SK-N-SH (cell line): ENCODE data around the gene MRPS6. TPM values are rescaled to one million over a fixed set of nuclear protein-coding genes. Genes with fewer than 3 reads are reported as not detected.

Experiments used
- CTCF ChIA-PET: fragments of 300-600, 350-600 bp; formaldehyde crosslinking; extraction: SDS; loops from one replicate; lab custom pipeline; 2021; lab: Yijun Ruan, JAX
- POLR2A ChIA-PET: fragments of 350-600 bp; sonication (Branson Sonifier 250); formaldehyde crosslinking; extraction: SDS; loops from one replicate; lab custom pipeline; 2020; ENCODE audit warnings: antibody characterized with exemption, inconsistent platforms; lab: Yijun Ruan, JAX
- DNase-seq: peaks from one replicate; pipeline ENCODE4 v3.0.0; 2012
- H2AFZ ChIP-seq: fragments of 200-600 bp; sonication (generic); 2 replicates; pipeline ENCODE4 v1.8.1; 2016; ENCODE audit warnings: antibody characterized with exemption, mild to moderate bottlenecking, low read depth
- H3F3A ChIP-seq: fragments of 200-600 bp; sonication (generic); replicated peaks from 2 replicates; pipeline ENCODE3; 2016; ENCODE audit warnings: antibody characterized with exemption, mild to moderate bottlenecking; ENCODE audit not compliant: insufficient read depth
- H3K27ac ChIP-seq, 2 experiments: fragments of 200-500 bp in 1 of 2; fragments of 200-600 bp in 1 of 2; sonication (Bioruptor generic) in 1 of 2; sonication (generic), shearing (Covaris generic) in 1 of 2; 2 replicates each; pipeline versions ENCODE4 v1.5.1 to v1.6.1; 2014 to 2016; ENCODE audit warnings: low read depth in 2 of 2, inconsistent platforms in 1 of 2, low read length in 1 of 2, mild to moderate bottlenecking in 1 of 2, mixed read lengths in 1 of 2
- H3K27me3 ChIP-seq: fragments of 200-600 bp; sonication (generic), shearing (Covaris generic); 2 replicates; pipeline ENCODE4 v1.6.1; 2016; ENCODE audit warnings: mixed run types; ENCODE audit not compliant: insufficient read depth
- H3K36me3 ChIP-seq, 2 experiments: fragments of 200-500 bp in 1 of 2; fragments of 200-600 bp in 1 of 2; sonication (Bioruptor generic) in 1 of 2; sonication (generic) in 1 of 2; replicated peaks in 1 of 2; 2 replicates each; pipeline versions ENCODE3 to v1.5.1; 2014 to 2016; ENCODE audit warnings: low read length in 1 of 2, mild to moderate bottlenecking in 1 of 2; ENCODE audit not compliant: insufficient read depth in 2 of 2, control insufficient read depth in 1 of 2
- H3K4me1 ChIP-seq, 2 experiments: fragments of 200-500 bp in 1 of 2; fragments of 200-600 bp in 1 of 2; sonication (Bioruptor generic) in 1 of 2; sonication (generic), shearing (Covaris generic) in 1 of 2; 2 replicates each; pipeline versions ENCODE4 v1.5.1 to v1.6.1; 2014 to 2016; ENCODE audit warnings: low read depth in 1 of 2, low read length in 1 of 2, mixed run types in 1 of 2; ENCODE audit not compliant: insufficient read depth in 2 of 2, control insufficient read depth in 1 of 2
- H3K4me2 ChIP-seq: fragments of 200-600 bp; sonication (generic), shearing (Covaris generic); 2 replicates; pipeline ENCODE4 v1.6.1; 2017; ENCODE audit warnings: mixed run types
- H3K4me3 ChIP-seq, 2 experiments: fragments of 200-500 bp in 1 of 2; fragments of 200-600 bp in 1 of 2; sonication (Bioruptor generic) in 1 of 2; sonication (generic), shearing (Covaris generic) in 1 of 2; 2 replicates each; pipeline versions ENCODE4 v1.5.1 to v1.8.1; 2014 to 2016; ENCODE audit warnings: low read depth in 2 of 2, inconsistent platforms in 1 of 2, low read length in 1 of 2, mild to moderate bottlenecking in 1 of 2, mixed read lengths in 1 of 2, moderate library complexity in 1 of 2
- H3K79me2 ChIP-seq: fragments of 200-600 bp; sonication (generic); 2 replicates; pipeline ENCODE4 v1.8.1; 2017; ENCODE audit warnings: mild to moderate bottlenecking; ENCODE audit not compliant: insufficient read depth
- H3K9ac ChIP-seq: fragments of 200-600 bp; sonication (generic); 2 replicates; pipeline ENCODE4 v1.6.1; 2017; ENCODE audit warnings: mixed run types
- H3K9me2 ChIP-seq: fragments of 200-600 bp; sonication (generic); 2 replicates; pipeline ENCODE4 v1.6.1; 2017; ENCODE audit warnings: mixed run types
- H3K9me3 ChIP-seq: fragments of 200-600 bp; sonication (generic); 2 replicates; pipeline ENCODE4 v1.6.1; 2017; ENCODE audit warnings: mixed run types, mild to moderate bottlenecking, moderate library complexity
- H4K20me1 ChIP-seq: fragments of 200-600 bp; sonication (generic); 2 replicates; pipeline ENCODE4 v1.6.1; 2017; ENCODE audit warnings: mild to moderate bottlenecking, mixed run types; ENCODE audit not compliant: insufficient read depth
- CHD2 ChIP-seq: fragments of 150-350 bp; IDR thresholded peaks from 2 replicates; pipeline ENCODE4 v1.6.1; 2018; ENCODE audit warnings: low read length; ENCODE audit not compliant: partially characterized antibody
- CTCF ChIP-seq: fragments of 200-600 bp; sonication (generic); IDR thresholded peaks from 2 replicates; pipeline ENCODE4 v1.6.1; 2017; ENCODE audit warnings: antibody characterized with exemption, mild to moderate bottlenecking, moderate library complexity
- EP300 ChIP-seq, 2 experiments: IDR thresholded peaks; 2 replicates each; pipeline versions ENCODE4 v1.4.0 to v1.6.1; 2012; ENCODE audit warnings: borderline replicate concordance in 1 of 2, low read depth in 1 of 2, low read length in 1 of 2
- FOSL2 ChIP-seq: IDR thresholded peaks from 2 replicates; pipeline ENCODE4 v1.4.0; 2012; ENCODE audit warnings: low read depth, mild to moderate bottlenecking, moderate library complexity, borderline replicate concordance
- FOXJ3 ChIP-seq: sonication (generic); formaldehyde crosslinking; IDR thresholded peaks from 2 replicates; pipeline ENCODE4 v1.5.1; 2020; ENCODE audit warnings: mild to moderate bottlenecking, missing genetic modification reagents
- FOXM1 ChIP-seq: IDR thresholded peaks from 2 replicates; pipeline ENCODE4 v1.4.0; 2012; ENCODE audit warnings: low read depth, mild to moderate bottlenecking
- IRF3 ChIP-seq: fragments of 150-350 bp; IDR thresholded peaks from 2 replicates; pipeline ENCODE4 v1.6.1; 2016; ENCODE audit warnings: mild to moderate bottlenecking, low read depth, low read length
- JUND ChIP-seq: IDR thresholded peaks from 2 replicates; pipeline ENCODE4 v1.4.0; 2012
- NRF1 ChIP-seq: IDR thresholded peaks from 2 replicates; pipeline ENCODE4 v1.6.1; 2012; ENCODE audit warnings: low read depth, mild to moderate bottlenecking, low read length
- PBX3 ChIP-seq: IDR thresholded peaks from 2 replicates; pipeline ENCODE4; 2012
- RAD21 ChIP-seq: IDR thresholded peaks from 2 replicates; pipeline ENCODE4 v1.6.1; 2012; ENCODE audit warnings: mild to moderate bottlenecking, low read length
- REST ChIP-seq: IDR thresholded peaks from 2 replicates; pipeline ENCODE4 v1.6.1; 2012; ENCODE audit warnings: mild to moderate bottlenecking, low read depth, low read length, moderate library complexity
- RFX5 ChIP-seq: IDR thresholded peaks from 2 replicates; pipeline ENCODE4 v1.6.1; 2012; ENCODE audit warnings: mild to moderate bottlenecking, improper control_type of control experiment, low read length
- SIN3A ChIP-seq: IDR thresholded peaks from 2 replicates; pipeline ENCODE4 v1.6.1; 2012; ENCODE audit warnings: low read depth, mild to moderate bottlenecking, low read length, moderate library complexity, borderline replicate concordance
- TAF1 ChIP-seq: IDR thresholded peaks from 2 replicates; pipeline ENCODE4 v1.6.1; 2012; ENCODE audit warnings: low read depth, mild to moderate bottlenecking, low read length, moderate library complexity, borderline replicate concordance
- USF1 ChIP-seq: IDR thresholded peaks from 2 replicates; pipeline ENCODE4 v1.4.0; 2012; ENCODE audit warnings: low read depth, borderline replicate concordance
- USF2 ChIP-seq: fragments of 150-350 bp; IDR thresholded peaks from 2 replicates; pipeline ENCODE4 v1.6.1; 2017; ENCODE audit warnings: antibody characterized with exemption, low read length, low read depth, borderline replicate concordance
- YY1 ChIP-seq: IDR thresholded peaks from 2 replicates; pipeline ENCODE4 v1.4.0; 2012; ENCODE audit warnings: low read depth, mild to moderate bottlenecking
- ZBTB33 ChIP-seq: IDR thresholded peaks from 2 replicates; pipeline ENCODE4 v1.4.0; 2012; ENCODE audit warnings: low read depth, borderline replicate concordance
- WGBS: methylation state at CpG from one replicate; pipeline ENCODE4 v1.1.6; 2017; ENCODE audit warnings: low lambda C conversion rate; 5-methylcytosine and 5-hydroxymethylcytosine counted together
- polyA plus RNA-seq, 3 experiments: library from polyadenylated mRNA; depleted of rRNA; stranded (reverse); fragments of >200 nt; gene quantifications; 2 replicates each; pipeline ENCODE4 v1.2.3, GENCODE V29; 2012

Gene MRPS6
- polyA plus RNA-seq, 1 of the 3 experiments (the other 2 are of a cell fraction), result 69.2 TPM

- Histone ChIP-seq H3K27ac (no peak overlapping the region), H3F3A (peaks cover 3% of the 10 kb centered on the region), H3K4me2 (no peak overlapping the region), H3K36me3 (peaks cover 28 to 31% of the 10 kb centered on the region in 2 experiments), H3K9me3 (no peaks in the 10 kb centered on the region), H4K20me1 (peaks cover 45% of the 10 kb centered on the region), H3K9me2 (no peaks in the 10 kb centered on the region), H3K4me3 (no peak overlapping the region), H3K9ac (no peak overlapping the region), H3K27me3 (no peaks in the 10 kb centered on the region), H3K79me2 (peaks cover 88% of the 10 kb centered on the region), H3K4me1 (peaks cover 0 to 3% of the 10 kb centered on the region in 2 experiments; a peak in 3 of 4 replicates), H2AFZ (no peak overlapping the region)
- no peak for DNase-seq
- TF ChIP-seq SIN3A (no peak), CTCF (no peak), NRF1 (no peak), IRF3 (no peak), USF1 (no peak), REST (no peak), TAF1 (no peak), RFX5 (no peak), ZBTB33 (no peak), RAD21 (no peak), YY1 (no peak), FOXM1 (no peak), JUND (no peak), CHD2 (no peak), USF2 (no peak), FOXJ3 (no peak), PBX3 (no peak), FOSL2 (no peak), EP300 (IDR thresholded peaks at IDR 0.05; ENCODE audit: borderline replicate concordance in 1 of 2, low read depth in 1 of 2, low read length in 1 of 2) (no peak)
- WGBS, result 95% methylated on average over 3 of the region's 3 CpGs
- CTCF ChIA-PET, result interaction anchor here (1.6 to 5.1 kb wide), 7 partner anchors 8 to 169 kb away, joined by 5 to 43 read pairs (median 6); partner anchors contain the start of genes MRPS6 and SLC5A3
- POLR2A ChIA-PET, result no interaction called here
Measured at GRCh38 chr21:34093083-34093482, 19.7 kb downstream of the MRPS6 start.
